Smooth muscle cell (in vitro differentiated cells): ENCODE results near the gene PSMD6. TPM values are rescaled to one million over a fixed set of nuclear protein-coding genes. Genes with fewer than 3 reads are reported as not detected.

Source experiments
- DNase-seq: peaks from one replicate; lab custom pipeline; 2025; ENCODE audit not compliant: unreplicated experiment; lab: John Stamatoyannopoulos, UW
- H2AFZ ChIP-seq: fragments of 200-600 bp; sonication (generic); 2 replicates; pipeline ENCODE4 v1.6.0; 2016; ENCODE audit warnings: antibody characterized with exemption, low read depth, mild to moderate bottlenecking
- H3F3A ChIP-seq: fragments of 200-600 bp; sonication (generic); 2 replicates; pipeline ENCODE4 v1.6.0; 2017; ENCODE audit warnings: antibody characterized with exemption, low read depth
- H3K27ac ChIP-seq: fragments of 200-600 bp; sonication (generic); 2 replicates; pipeline ENCODE4 v1.5.1; 2016; ENCODE audit warnings: low read depth, mild to moderate bottlenecking
- H3K27me3 ChIP-seq: fragments of 200-600 bp; sonication (generic); 2 replicates; pipeline ENCODE4 v1.6.1; 2016; ENCODE audit warnings: low read depth, mild to moderate bottlenecking
- H3K36me3 ChIP-seq: fragments of 200-600 bp; sonication (generic); 2 replicates; pipeline ENCODE4 v1.5.1; 2016; ENCODE audit warnings: low read depth
- H3K4me1 ChIP-seq: fragments of 200-600 bp; sonication (generic); 2 replicates; pipeline ENCODE4 v1.5.1; 2016; ENCODE audit warnings: low read depth
- H3K4me2 ChIP-seq: fragments of 200-600 bp; sonication (generic); 2 replicates; pipeline ENCODE4 v1.6.0; 2016; ENCODE audit warnings: mild to moderate bottlenecking
- H3K4me3 ChIP-seq: fragments of 200-600 bp; sonication (generic); 2 replicates; pipeline ENCODE4 v1.5.1; 2016; ENCODE audit warnings: mild to moderate bottlenecking
- H3K79me2 ChIP-seq: fragments of 200-600 bp; sonication (generic); 2 replicates; pipeline ENCODE4 v1.6.0; 2016; ENCODE audit warnings: low read depth, mild to moderate bottlenecking
- H3K9ac ChIP-seq: fragments of 200-600 bp; sonication (generic); 2 replicates; pipeline ENCODE4 v1.6.0; 2016; ENCODE audit warnings: low read depth
- H3K9me3 ChIP-seq: fragments of 200-600 bp; sonication (generic); replicated peaks from 2 replicates; pipeline ENCODE4 v1.5.1; 2016; ENCODE audit warnings: low read depth
- H4K20me1 ChIP-seq: fragments of 200-600 bp; sonication (generic); 2 replicates; pipeline ENCODE4 v1.6.0; 2016; ENCODE audit warnings: low read depth
- CTCF ChIP-seq: fragments of 200-600 bp; sonication (generic); IDR thresholded peaks from 2 replicates; pipeline ENCODE4 v1.5.1; 2017; ENCODE audit warnings: borderline replicate concordance, mild to moderate bottlenecking, antibody characterized with exemption; ENCODE audit not compliant: insufficient read depth, poor library complexity, severe bottlenecking
- WGBS: methylation state at CpG from one replicate; pipeline ENCODE4 v1.1.7; 2016; ENCODE audit warnings: low lambda C conversion rate; 5-methylcytosine and 5-hydroxymethylcytosine counted together
- polyA plus RNA-seq: library from polyadenylated mRNA; unstranded; fragments of >200 nt; fragmentation: Nextera tagmentation; extraction: Ambion mirVana; gene quantifications from 2 replicates; pipeline ENCODE4 v1.2.1, GENCODE V29; 2016
- total RNA-seq: library from RNA; depleted of rRNA; stranded (reverse); fragments of >200 nt; gene quantifications from 2 replicates; pipeline ENCODE4 v1.2.3, GENCODE V29; 2014

Gene PSMD6
- total and polyA plus RNA-seq, 2 experiments from 2014 or later, result 109 to 119 TPM

- Histone ChIP-seq H3K9me3 (no peaks in the 10 kb centered on the region), H3K79me2 (no peaks in the 10 kb centered on the region), H3K4me1 (peaks cover 41% of the 10 kb centered on the region), H3K27me3 (no peaks in the 10 kb centered on the region), H3K4me2 (peak overlapping the region; percentile 5), H3F3A (no peaks in the 10 kb centered on the region), H3K4me3 (no peak overlapping the region), H2AFZ (no peak overlapping the region), H3K9ac (no peak overlapping the region), H3K36me3 (no peaks in the 10 kb centered on the region), H3K27ac (peak overlapping the region; percentile 82), H4K20me1 (no peaks in the 10 kb centered on the region)
- 29% methylated on average over 3 of the region's 3 CpGs for WGBS
- DNase-seq, result no peak
- TF ChIP-seq CTCF, result no peak
These were observed 25.8 kb upstream of the PSMD6 start for GRCh38 chr3:64049136-64049535.

- no peak for TF ChIP-seq CTCF
- no peaks in the 10 kb centered on the region for H3F3A ChIP-seq
- no peak overlapping the region for H3K9ac ChIP-seq
- no peaks in the 10 kb centered on the region for H3K79me2 ChIP-seq
- H3K9me3 ChIP-seq, result no peaks in the 10 kb centered on the region
- peak overlapping the region; percentile 65 for H3K4me2 ChIP-seq
- no peak for DNase-seq
- H4K20me1 ChIP-seq, result no peaks in the 10 kb centered on the region
- no peak overlapping the region for H2AFZ ChIP-seq
- H3K27ac ChIP-seq, result peak overlapping the region; percentile 82
- no peak overlapping the region for H3K4me3 ChIP-seq
- H3K4me1 ChIP-seq, result peaks cover 37% of the 10 kb centered on the region
- 49% methylated on average over 3 of the region's 3 CpGs for WGBS
- H3K27me3 ChIP-seq, result no peaks in the 10 kb centered on the region
- no peaks in the 10 kb centered on the region for H3K36me3 ChIP-seq
These were observed 25.4 kb upstream of the PSMD6 start for GRCh38 chr3:64048631-64049061.

GRCh38 chr3:64047787-64048186, 24.5 kb upstream of the PSMD6 start:
- 25% methylated on average over 7 of the region's 7 CpGs for WGBS
- H3K9me3 ChIP-seq, result no peaks in the 10 kb centered on the region
- H3K4me1 ChIP-seq, result peaks cover 30% of the 10 kb centered on the region
- H3F3A ChIP-seq, result no peaks in the 10 kb centered on the region
- DNase-seq, result no peak
- no peak overlapping the region for H3K4me3 ChIP-seq
- no peak for TF ChIP-seq CTCF
- peak overlapping the region; percentile 80 for H2AFZ ChIP-seq
- H3K9ac ChIP-seq, result peak overlapping the region; percentile 32
- H3K27ac ChIP-seq, result peak overlapping the region; percentile 82
- H3K36me3 ChIP-seq, result no peaks in the 10 kb centered on the region
- H3K79me2 ChIP-seq, result no peaks in the 10 kb centered on the region
- peak overlapping the region; percentile 65 for H3K4me2 ChIP-seq
- no peaks in the 10 kb centered on the region for H4K20me1 ChIP-seq
- no peaks in the 10 kb centered on the region for H3K27me3 ChIP-seq

GRCh38 chr3:64046996-64047594, 23.8 kb upstream of the PSMD6 start:
- DNase-seq, result no peak
- H3K27me3 ChIP-seq, result no peaks in the 10 kb centered on the region
- H3K9me3 ChIP-seq, result no peaks in the 10 kb centered on the region
- peak overlapping the region; percentile 65 for H3K4me2 ChIP-seq
- H3K27ac ChIP-seq, result peak overlapping the region; percentile 82
- H3K4me3 ChIP-seq, result no peak overlapping the region
- H3K36me3 ChIP-seq, result no peaks in the 10 kb centered on the region
- no peak overlapping the region for H2AFZ ChIP-seq
- H3K4me1 ChIP-seq, result peaks cover 30% of the 10 kb centered on the region
- 60% methylated on average over 6 of the region's 6 CpGs for WGBS
- H4K20me1 ChIP-seq, result no peaks in the 10 kb centered on the region
- no peaks in the 10 kb centered on the region for H3K79me2 ChIP-seq
- no peak for TF ChIP-seq CTCF
- peak overlapping the region; percentile 32 for H3K9ac ChIP-seq
- no peaks in the 10 kb centered on the region for H3F3A ChIP-seq
